MM.1S (cell line): ENCODE measurements around the gene ZNF44.

Experiments
- DNase-seq: peaks from one replicate; pipeline ENCODE4 v3.0.0-alpha.2; 2015
- H2AFZ ChIP-seq: fragments of 300-600 bp; sonication (generic); 2 replicates; pipeline ENCODE4 v1.6.0; 2016; ENCODE audit warnings: antibody characterized with exemption, low read length
- H3F3A ChIP-seq: fragments of 300-600 bp; sonication (generic); 2 replicates; pipeline ENCODE4 v1.6.1; 2016; ENCODE audit warnings: mild to moderate bottlenecking, antibody characterized with exemption, low read length, moderate library complexity, mixed read lengths; ENCODE audit not compliant: insufficient read depth
- H3K27ac ChIP-seq: fragments of 300-600 bp; sonication (generic); 2 replicates; pipeline ENCODE4 v1.5.1; 2016; ENCODE audit warnings: mild to moderate bottlenecking, low read length
- H3K27me3 ChIP-seq: fragments of 300-600 bp; sonication (generic); replicated peaks from 2 replicates; pipeline ENCODE4 v1.6.0; 2016; ENCODE audit warnings: low read length; ENCODE audit not compliant: insufficient read depth
- H3K36me3 ChIP-seq: fragments of 300-600 bp; sonication (generic); replicated peaks from 2 replicates; pipeline ENCODE4 v1.6.1; 2016; ENCODE audit warnings: mild to moderate bottlenecking, low read length, mixed read lengths; ENCODE audit not compliant: insufficient read depth
- H3K4me1 ChIP-seq: fragments of 300-600 bp; sonication (generic); 2 replicates; pipeline ENCODE4 v1.6.1; 2016; ENCODE audit warnings: low read length, mixed read lengths
- H3K4me2 ChIP-seq: fragments of 300-600 bp; sonication (generic); 2 replicates; pipeline ENCODE4 v1.6.0; 2016; ENCODE audit warnings: low read depth, low read length
- H3K4me3 ChIP-seq: fragments of 300-600 bp; sonication (generic); 2 replicates; pipeline ENCODE4 v1.5.1; 2016; ENCODE audit warnings: low read length, mixed read lengths
- H3K79me2 ChIP-seq: fragments of 300-600 bp; sonication (generic); 2 replicates; pipeline ENCODE4 v1.6.1; 2016; ENCODE audit warnings: mixed run types, low read length, mixed read lengths
- H3K9ac ChIP-seq: fragments of 300-600 bp; sonication (generic); 2 replicates; pipeline ENCODE4 v1.6.1; 2016; ENCODE audit warnings: low read length, mixed read lengths
- H3K9me2 ChIP-seq: fragments of 300-600 bp; sonication (generic); replicated peaks from 2 replicates; pipeline ENCODE4 v1.6.1; 2016; ENCODE audit warnings: mild to moderate bottlenecking, low read length, mixed read lengths; ENCODE audit not compliant: insufficient read depth
- H3K9me3 ChIP-seq: fragments of 300-600 bp; sonication (generic); replicated peaks from 2 replicates; pipeline ENCODE4 v1.6.1; 2016; ENCODE audit warnings: mild to moderate bottlenecking, low read length, mixed read lengths; ENCODE audit not compliant: insufficient read depth
- H4K20me1 ChIP-seq: fragments of 300-600 bp; sonication (generic); 2 replicates; pipeline ENCODE4 v1.6.1; 2016; ENCODE audit warnings: mild to moderate bottlenecking, low read length, moderate library complexity, mixed read lengths; ENCODE audit not compliant: insufficient read depth
- CTCF ChIP-seq: fragments of 300-600 bp; sonication (generic); IDR thresholded peaks from 2 replicates; pipeline ENCODE4 v1.5.1; 2016; ENCODE audit warnings: antibody characterized with exemption, low read length, mixed read lengths
- EZH2 ChIP-seq: fragments of 300-600 bp; sonication (generic); optimal IDR thresholded peaks from 2 replicates; pipeline ENCODE3; 2017; ENCODE audit warnings: low read depth, mild to moderate bottlenecking, antibody characterized with exemption, low read length, mixed read lengths
- EZH2phosphoT487 ChIP-seq: fragments of 300-600 bp; sonication (generic); IDR thresholded peaks from 2 replicates; pipeline ENCODE4 v1.6.1; 2018; ENCODE audit warnings: antibody characterized with exemption, low read length

ZNF44 gene

DNA sequence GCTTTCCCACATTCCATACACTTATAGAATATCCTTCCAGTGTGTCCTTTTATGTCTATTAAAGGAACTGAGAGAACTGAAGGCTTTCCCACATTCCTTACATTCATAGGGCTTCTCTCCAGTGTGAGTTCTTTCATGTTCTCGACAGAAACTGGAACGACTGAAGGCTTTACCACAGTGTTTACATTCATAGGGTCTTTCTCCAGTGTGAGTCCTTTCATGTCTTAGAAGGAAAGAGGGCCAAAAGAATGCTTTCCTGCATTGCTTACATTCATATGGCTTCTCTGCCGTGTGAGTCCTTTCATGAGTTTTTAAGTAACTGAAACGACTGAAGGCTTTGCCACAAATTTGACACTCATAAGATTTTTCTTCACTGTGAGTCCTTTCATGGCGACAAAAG lies 22.3 kb downstream of the ZNF44 start:
- H3F3A ChIP-seq = no peaks in the 10 kb centered on the region
- H4K20me1 ChIP-seq = no peaks in the 10 kb centered on the region
- no peak overlapping the region for H3K27ac ChIP-seq
- H3K4me2 ChIP-seq = no peak overlapping the region
- H3K9me3 ChIP-seq = 0 out of 2 replicates have a peak, but pooled peaks cover 3% of the 10 kb centered on the region
- H3K36me3 ChIP-seq = peaks cover 16% of the 10 kb centered on the region
- H3K9ac ChIP-seq = no peak overlapping the region
- no peaks in the 10 kb centered on the region for H3K27me3 ChIP-seq
- no peak overlapping the region for H2AFZ ChIP-seq
- 0 out of 2 replicates have a peak, but pooled peaks cover 6% of the 10 kb centered on the region for H3K79me2 ChIP-seq
- TF ChIP-seq EZH2phosphoT487 (no peak), EZH2 (no peak), CTCF (no peak)
- no peak overlapping the region for H3K4me3 ChIP-seq
- H3K4me1 ChIP-seq = no peaks in the 10 kb centered on the region
- DNase-seq = no peak
- H3K9me2 ChIP-seq = no peaks in the 10 kb centered on the region

- H3K36me3 ChIP-seq = peaks cover 16% of the 10 kb centered on the region
- no peak overlapping the region for H3K9ac ChIP-seq
- H2AFZ ChIP-seq = no peak overlapping the region
- H3K4me3 ChIP-seq = no peak overlapping the region
- H3K79me2 ChIP-seq = no peaks in the 10 kb centered on the region
- 0 out of 2 replicates have a peak, but pooled peaks cover 3% of the 10 kb centered on the region for H3K9me3 ChIP-seq
- DNase-seq = no peak
- no peak overlapping the region for H3K27ac ChIP-seq
- TF ChIP-seq EZH2 (no peak), CTCF (no peak), EZH2phosphoT487 (no peak)
- no peak overlapping the region for H3K4me2 ChIP-seq
- H4K20me1 ChIP-seq = no peaks in the 10 kb centered on the region
- H3K27me3 ChIP-seq = no peaks in the 10 kb centered on the region
- no peaks in the 10 kb centered on the region for H3K9me2 ChIP-seq
- no peaks in the 10 kb centered on the region for H3K4me1 ChIP-seq
- H3F3A ChIP-seq = no peaks in the 10 kb centered on the region
Measured at GRCh38 chr19:12270854-12271253, 23.8 kb downstream of the ZNF44 start.

DNA sequence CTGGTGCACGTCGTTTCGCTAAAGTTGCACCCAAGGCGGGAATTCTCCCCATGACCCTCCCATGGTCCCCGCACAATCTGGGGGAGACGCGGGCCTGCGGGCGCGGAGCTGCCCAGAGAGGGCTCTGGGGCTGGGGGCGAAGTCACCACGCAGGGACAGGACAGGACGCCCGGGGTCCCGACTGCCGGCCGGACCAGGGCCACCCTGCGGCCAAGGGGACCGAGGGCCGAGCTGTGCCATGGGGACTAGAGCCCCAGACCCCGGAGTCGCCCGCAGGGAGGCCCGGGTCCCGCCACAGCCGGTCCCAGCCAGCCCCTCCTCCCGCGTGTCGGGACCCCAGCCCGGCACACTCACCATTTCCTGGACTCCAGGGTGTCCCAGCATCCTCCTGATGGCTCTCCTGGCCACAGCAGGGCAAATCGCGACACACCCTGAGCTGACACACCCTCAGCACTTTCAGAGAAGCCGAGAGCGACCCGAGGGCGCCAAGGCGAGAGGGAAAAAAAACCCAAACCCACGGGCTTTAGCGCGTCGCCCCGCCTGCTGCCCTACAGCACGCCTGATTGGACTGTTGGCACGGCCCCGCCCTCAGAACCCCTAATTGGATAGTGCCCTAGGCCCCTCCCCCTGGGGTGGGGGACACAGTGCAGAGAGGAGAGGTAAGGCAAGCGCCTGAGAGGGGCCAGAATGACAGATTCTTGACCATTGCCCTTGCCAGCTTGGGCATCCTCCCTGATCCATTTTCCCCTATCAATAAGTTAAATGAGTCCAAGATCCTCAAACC lies 28.6 kb downstream of the ZNF44 start:
- Histone ChIP-seq H3K79me2 (no peaks in the 10 kb centered on the region), H3K4me1 (no peaks in the 10 kb centered on the region), H3K9me3 (no peaks in the 10 kb centered on the region), H3K27me3 (no peaks in the 10 kb centered on the region), H4K20me1 (no peaks in the 10 kb centered on the region), H3K9me2 (no peaks in the 10 kb centered on the region), H3K27ac (no peak overlapping the region), H2AFZ (no peak overlapping the region), H3K9ac (no peak overlapping the region), H3F3A (no peaks in the 10 kb centered on the region), H3K4me3 (no peak overlapping the region), H3K36me3 (no peaks in the 10 kb centered on the region), H3K4me2 (no peak overlapping the region)
- DNase-seq = no peak
- no peak for TF ChIP-seq EZH2phosphoT487
- no peak for TF ChIP-seq EZH2
- no peak for TF ChIP-seq CTCF
